Occipital lobe (tissue), 2 donors: ENCODE results near the gene CD93. TPM values are rescaled to one million over a fixed set of nuclear protein-coding genes. Genes with fewer than 3 reads are reported as not detected.

ENCODE experiments used
- DNase-seq: peaks from one replicate; lab custom pipeline; 2025; lab: John Stamatoyannopoulos, UW
- total RNA-seq: library from RNA; depleted of rRNA; stranded (reverse); fragments of >200 nt; gene quantifications from one replicate; pipeline ENCODE4 v1.2.3, GENCODE V29; 2014

Gene CD93
- total RNA-seq, 1 donor from 2014 or later = 13.6 TPM

GRCh38 chr20:23099791-23100719 is 13.9 kb upstream of the CD93 start:
- no peak for DNase-seq

- no peak for DNase-seq
Measured at GRCh38 chr20:23097636-23098580, 11.8 kb upstream of the CD93 start.

GRCh38 chr20:23096986-23097520 is 10.9 kb upstream of the CD93 start:
- no peak for DNase-seq

- no peak for DNase-seq
Measured at GRCh38 chr20:23096097-23096496, 10.0 kb upstream of the CD93 start.

DNA sequence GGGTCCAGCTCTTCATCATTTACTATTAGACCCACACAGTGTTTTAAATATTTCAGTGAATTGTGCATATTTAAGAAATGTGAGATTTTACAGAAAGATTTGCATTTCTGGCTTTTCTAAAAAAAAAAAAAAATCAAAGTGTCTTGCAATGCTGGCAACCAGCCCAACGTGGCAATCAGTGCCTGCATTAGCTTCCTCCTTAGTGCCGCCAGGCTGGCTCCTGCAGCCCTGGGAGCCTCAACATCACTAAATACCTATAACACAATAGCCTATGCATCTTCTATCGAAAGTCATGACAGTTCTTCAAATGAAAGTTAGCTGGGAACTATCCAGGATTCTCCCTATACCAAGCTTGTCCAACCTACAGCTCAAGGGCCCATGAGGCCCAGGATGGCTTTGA is 9.4 kb upstream of the CD93 start:
- no peak for DNase-seq

- DNase-seq = no peak
Measured at GRCh38 chr20:23094927-23095326, 8.8 kb upstream of the CD93 start.

GRCh38 chr20:23094213-23094896 is 8.2 kb upstream of the CD93 start:
- DNase-seq = no peak

GRCh38 chr20:23093613-23094012 is 7.5 kb upstream of the CD93 start:
- no peak for DNase-seq

DNA sequence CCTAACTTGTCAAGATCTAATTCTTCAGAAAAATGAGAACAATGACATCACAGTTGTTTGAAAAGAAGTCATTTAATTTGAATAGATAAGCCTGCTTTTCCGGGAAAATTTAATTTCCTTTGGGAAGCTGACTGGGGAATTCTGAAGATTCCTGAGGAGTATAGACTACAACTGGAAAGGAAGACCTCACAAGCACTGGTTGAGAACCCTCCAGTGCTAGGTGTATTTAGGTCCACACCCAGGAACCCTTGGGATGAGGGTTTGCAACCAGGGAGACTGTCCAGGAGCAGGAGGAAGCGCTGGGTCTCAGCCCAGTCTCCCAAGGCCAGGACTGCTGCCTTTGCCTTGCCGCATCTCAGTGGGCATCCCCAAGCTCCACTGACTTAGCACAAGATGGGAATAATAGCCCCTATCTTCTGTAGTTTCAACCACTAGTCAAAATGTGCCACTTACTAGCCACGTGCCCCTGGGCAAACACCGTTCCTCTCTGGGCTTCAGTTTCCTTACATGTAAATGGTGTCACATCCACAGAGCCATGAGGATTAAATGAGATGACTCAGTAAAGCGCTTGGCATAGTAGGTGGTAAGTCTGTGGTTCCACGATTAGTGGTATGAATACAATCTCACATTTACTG is 6.9 kb upstream of the CD93 start:
- DNase-seq = no peak

- no peak for DNase-seq
Measured at GRCh38 chr20:23092384-23092756, 6.2 kb upstream of the CD93 start.

DNA sequence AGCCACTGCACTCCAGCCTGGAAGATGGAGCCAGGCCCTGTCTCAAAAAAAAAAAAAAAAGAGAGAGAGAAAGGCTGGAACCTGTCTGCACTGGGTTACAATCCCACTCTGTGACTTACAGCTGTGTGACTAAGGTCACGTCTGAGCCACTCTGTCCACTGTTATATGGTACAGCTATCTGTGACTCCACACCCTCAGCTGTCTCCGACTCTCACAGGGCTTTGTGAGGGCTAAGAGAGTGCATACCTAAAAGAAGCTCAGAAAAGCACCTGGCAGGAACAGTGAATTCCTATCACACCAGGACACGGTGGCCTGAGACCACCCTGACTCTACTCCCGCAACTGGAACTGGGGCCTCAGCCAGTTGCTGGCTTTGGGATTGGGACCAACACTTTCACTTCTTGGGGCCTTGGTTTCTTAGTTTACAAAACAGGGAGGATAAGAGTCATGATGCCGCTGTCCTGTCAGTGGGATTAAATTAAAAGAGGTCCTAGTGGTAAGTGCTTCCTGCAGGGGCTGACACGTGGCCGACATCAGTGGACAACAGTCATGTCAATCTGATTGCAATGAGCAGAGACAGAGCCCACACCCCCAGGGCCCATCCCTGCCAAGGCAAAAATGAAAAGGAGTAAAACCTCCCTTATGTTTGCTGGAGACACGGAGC is 5.7 kb upstream of the CD93 start:
- no peak for DNase-seq

GRCh38 chr20:23090878-23091277 is 4.8 kb upstream of the CD93 start:
- no peak for DNase-seq

DNA sequence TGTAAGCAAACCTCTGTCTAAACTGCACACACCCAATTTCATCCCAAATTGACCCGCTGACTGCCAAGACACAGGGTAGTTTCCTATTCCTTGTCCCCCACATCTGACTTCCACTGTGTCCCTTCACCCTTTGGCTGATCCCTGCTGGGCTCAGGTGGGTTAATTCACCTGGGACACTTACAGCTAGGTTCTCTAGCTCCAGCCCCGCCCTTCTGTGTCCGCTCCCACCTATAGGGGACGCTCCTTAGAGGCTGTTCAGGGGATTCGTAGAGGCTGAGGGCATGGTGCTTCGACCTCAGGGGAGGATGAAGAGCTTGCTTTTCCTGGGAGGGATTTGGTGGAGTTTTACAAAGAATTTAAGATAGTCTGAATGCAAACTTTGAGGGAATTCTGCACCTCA is 4.0 kb upstream of the CD93 start:
- no peak for DNase-seq

DNA sequence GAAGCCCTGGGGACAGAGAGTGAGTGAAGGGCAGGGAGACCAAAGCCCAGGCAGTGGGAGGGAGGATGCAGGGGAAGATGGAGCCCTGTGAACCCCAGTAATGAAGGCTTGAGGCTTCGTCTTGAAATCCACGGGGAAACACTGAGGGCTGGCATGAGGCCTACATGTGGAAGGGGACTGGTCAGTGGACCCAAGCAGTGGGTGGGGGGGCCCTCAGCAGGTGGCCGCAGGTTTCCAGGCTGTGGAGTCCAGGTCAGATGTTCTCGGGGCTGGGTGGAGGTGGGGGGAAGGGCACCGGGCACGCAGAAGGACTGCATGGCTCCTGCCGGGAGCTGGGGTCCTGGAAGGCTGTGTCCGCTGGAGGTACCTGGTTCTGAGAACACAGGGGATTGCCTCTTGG is 2.7 kb upstream of the CD93 start:
- DNase-seq = no peak

DNA sequence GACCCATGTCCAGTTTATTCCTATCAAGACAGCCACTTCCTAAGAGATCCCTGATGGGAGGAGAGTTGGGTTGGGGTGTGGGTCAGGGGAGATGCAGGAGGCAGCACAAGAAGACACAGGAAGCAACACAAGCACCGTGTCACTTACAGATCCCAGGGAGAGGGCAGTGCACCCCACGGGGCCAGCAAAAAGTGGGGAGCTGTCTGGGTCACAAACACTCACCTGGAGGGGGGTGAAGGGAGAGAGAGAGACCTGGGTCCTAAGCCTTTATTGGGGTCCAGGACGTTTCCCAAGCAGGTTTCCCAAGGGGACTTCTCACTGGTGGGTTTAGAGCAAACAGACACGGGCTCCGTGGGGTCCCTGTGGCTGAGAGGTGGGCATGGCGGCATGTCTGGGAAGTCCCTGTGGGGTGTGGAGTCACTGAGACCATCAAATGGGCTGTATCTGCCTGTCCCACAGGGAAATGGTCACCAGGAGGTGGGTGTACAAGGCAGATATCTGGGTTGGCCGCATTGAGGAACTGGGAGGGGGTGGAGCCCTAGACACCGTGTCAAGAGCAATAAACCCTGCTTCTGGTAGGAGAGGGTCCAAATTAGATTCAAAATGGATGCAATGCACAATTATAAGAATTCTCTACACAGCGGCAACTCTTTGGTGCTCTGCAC is 1.6 kb upstream of the CD93 start:
- no peak for DNase-seq

DNA sequence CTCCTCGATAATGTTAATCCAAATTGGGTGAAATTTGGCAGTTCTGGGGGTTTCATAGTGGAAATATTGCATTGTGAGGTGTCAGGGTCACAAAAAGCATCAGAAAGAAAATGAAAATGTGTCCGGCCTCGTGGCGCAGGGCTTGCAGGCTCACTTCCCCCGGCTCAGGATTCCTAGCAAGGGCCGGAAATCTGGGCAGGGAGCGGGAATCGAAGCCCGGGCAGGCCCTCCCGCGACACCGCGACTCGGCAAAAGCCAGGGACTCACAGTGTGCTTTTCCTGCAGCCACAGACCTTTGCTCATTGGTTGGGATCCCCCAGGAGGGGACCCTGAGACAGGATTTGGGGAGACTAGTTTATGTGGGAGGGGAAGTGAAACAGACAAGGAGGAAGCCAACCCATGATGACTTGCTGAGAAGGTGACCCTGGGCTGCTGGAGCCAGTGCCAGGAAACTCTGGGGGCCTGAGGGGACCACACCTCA is 847 bp upstream of the CD93 start:
- DNase-seq = no peak

- no peak for DNase-seq
Measured at GRCh38 chr20:23085436-23086055, 578 bp downstream of the CD93 start.

DNA sequence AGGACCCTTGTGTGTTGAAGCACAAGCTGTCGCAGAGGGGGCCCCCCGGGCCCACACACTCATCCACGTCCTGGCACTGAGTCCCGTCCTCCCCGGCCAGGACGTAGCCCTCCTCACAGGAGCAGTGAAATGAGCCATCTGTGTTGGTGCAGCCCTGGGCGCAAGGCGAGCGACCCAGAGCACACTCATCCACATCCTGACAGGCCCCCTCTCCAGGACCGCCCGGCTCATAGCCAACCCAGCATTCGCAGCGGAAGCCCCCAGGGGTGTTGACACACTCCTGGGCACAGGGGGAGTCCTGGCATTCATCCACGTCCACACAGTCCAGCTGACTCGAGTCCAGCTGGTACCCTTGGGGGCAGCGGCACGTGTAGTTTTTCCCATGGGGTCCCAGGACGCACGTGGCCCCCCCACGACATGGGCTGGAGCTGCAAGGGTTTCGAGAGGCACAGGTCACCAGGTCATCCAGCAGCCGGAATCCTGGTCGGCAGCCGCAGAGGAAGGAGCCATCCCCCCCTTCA is 1.2 kb downstream of the CD93 start:
- DNase-seq = no peak

- no peak for DNase-seq
Measured at GRCh38 chr20:23084282-23084844, 1.8 kb downstream of the CD93 start.
